Epidermal melanocyte (primary cell): ENCODE data around the gene KIAA0232.
"Not testable (repeated sequence)": the region's sequence is repeated elsewhere in the genome, so short reads cannot be mapped to it uniquely, and the experiment has no call there.

Source experiments
- DNase-seq: peaks from one replicate; pipeline ENCODE4 v3.0.0; 2011; ENCODE audit warnings: low spot score; ENCODE audit not compliant: insufficient read length

Gene KIAA0232

GRCh38 chr4:6806924-6807626, 24.5 kb downstream of the KIAA0232 start:
- DNase-seq = no peak

GRCh38 chr4:6808259-6808658, 25.7 kb downstream of the KIAA0232 start:
- DNase-seq = no peak

- DNase-seq = no peak
These were observed 28.6 kb downstream of the KIAA0232 start for GRCh38 chr4:6811165-6811564.

- no peak for DNase-seq
These were observed 30.2 kb downstream of the KIAA0232 start for GRCh38 chr4:6812766-6813165.

- DNase-seq = no peak
These were observed 31.2 kb downstream of the KIAA0232 start for GRCh38 chr4:6813725-6814124.

- no peak for DNase-seq
These were observed 32.7 kb downstream of the KIAA0232 start for GRCh38 chr4:6815029-6815836.

- DNase-seq = no peak
These were observed 36.8 kb downstream of the KIAA0232 start for GRCh38 chr4:6819295-6819694.

GRCh38 chr4:6820695-6821094, 38.2 kb downstream of the KIAA0232 start:
- DNase-seq = no peak

GRCh38 chr4:6824071-6824470, 41.5 kb downstream of the KIAA0232 start:
- DNase-seq = no peak

GRCh38 chr4:6824772-6825402, 42.4 kb downstream of the KIAA0232 start:
- DNase-seq = no peak

- no peak for DNase-seq
These were observed 42.9 kb downstream of the KIAA0232 start for GRCh38 chr4:6825403-6825802.

- DNase-seq = no peak
These were observed 44.4 kb downstream of the KIAA0232 start for GRCh38 chr4:6826781-6827508.

- DNase-seq = no peak
These were observed 46.6 kb downstream of the KIAA0232 start for GRCh38 chr4:6829086-6829485.

- no peak for DNase-seq
These were observed 52.3 kb downstream of the KIAA0232 start for GRCh38 chr4:6834867-6835266.

GRCh38 chr4:6835616-6836015, 53.1 kb downstream of the KIAA0232 start:
- not testable (repeated sequence) for DNase-seq

- DNase-seq = not testable (repeated sequence)
These were observed 54.6 kb downstream of the KIAA0232 start for GRCh38 chr4:6837106-6837505.

GRCh38 chr4:6839579-6839978, 57.1 kb downstream of the KIAA0232 start:
- DNase-seq = no peak

- DNase-seq = no peak
These were observed 57.8 kb downstream of the KIAA0232 start for GRCh38 chr4:6840062-6840976.

- DNase-seq = no peak
These were observed 62.5 kb downstream of the KIAA0232 start for GRCh38 chr4:6845027-6845426.

- DNase-seq = no peak
These were observed 63.0 kb downstream of the KIAA0232 start for GRCh38 chr4:6845574-6845973.

- no peak for DNase-seq
These were observed 64.7 kb downstream of the KIAA0232 start for GRCh38 chr4:6847178-6847577.
